Epithelial cell of esophagus (primary cell): Measurements from ENCODE around the gene ZNF157.
A peak's percentile ranks its signal among the peaks of the same experiment; 100 is the strongest.
"Not testable (repeated sequence)": the region's sequence is repeated elsewhere in the genome, so short reads cannot be mapped to it uniquely, and the experiment has no call there.

Experiments
- DNase-seq: peaks from one replicate; pipeline ENCODE4 v3.0.0; 2010; ENCODE audit warnings: low read depth
- H3K4me3 ChIP-seq: 2 replicates; pipeline ENCODE4 v1.5.1; 2011; ENCODE audit warnings: mild to moderate bottlenecking, low read length, control low read depth
- TF ChIP-seq, protein P1 (sequence below): IDR thresholded peaks from 2 replicates; pipeline ENCODE4 v1.5.1; 2011; ENCODE audit warnings: low read depth, mild to moderate bottlenecking, low read length, control low read depth, inconsistent platforms; ENCODE audit not compliant: insufficient read depth; ENCODE audit errors: missing control alignments

Gene ZNF157

DNA sequence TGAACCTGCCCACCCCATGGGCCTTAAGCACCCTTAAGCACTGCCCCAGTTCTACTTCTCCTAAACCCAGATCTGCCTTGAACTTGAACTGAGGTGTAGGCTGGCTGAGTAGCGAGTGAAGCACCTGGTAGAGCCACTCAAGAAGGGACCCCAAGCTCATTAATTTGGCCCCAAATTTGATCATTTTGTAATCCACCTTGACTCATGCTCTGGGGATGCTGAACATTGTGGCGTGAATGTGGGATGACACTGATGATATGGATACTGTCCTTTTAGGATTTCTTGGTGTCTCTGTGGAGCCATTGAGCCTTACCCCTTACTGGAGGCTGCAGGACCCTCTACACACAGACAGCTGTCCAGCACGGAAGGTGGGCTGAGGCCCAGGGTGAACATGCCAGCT lies at the start of gene ZNF157:
ZNF157 (plus strand) TSS at position 301 of the 400 bp plus-strand sequence; CDS start at position 392, 91 bp downstream.
- DNase-seq: no peak
- TF ChIP-seq, protein P1, sequence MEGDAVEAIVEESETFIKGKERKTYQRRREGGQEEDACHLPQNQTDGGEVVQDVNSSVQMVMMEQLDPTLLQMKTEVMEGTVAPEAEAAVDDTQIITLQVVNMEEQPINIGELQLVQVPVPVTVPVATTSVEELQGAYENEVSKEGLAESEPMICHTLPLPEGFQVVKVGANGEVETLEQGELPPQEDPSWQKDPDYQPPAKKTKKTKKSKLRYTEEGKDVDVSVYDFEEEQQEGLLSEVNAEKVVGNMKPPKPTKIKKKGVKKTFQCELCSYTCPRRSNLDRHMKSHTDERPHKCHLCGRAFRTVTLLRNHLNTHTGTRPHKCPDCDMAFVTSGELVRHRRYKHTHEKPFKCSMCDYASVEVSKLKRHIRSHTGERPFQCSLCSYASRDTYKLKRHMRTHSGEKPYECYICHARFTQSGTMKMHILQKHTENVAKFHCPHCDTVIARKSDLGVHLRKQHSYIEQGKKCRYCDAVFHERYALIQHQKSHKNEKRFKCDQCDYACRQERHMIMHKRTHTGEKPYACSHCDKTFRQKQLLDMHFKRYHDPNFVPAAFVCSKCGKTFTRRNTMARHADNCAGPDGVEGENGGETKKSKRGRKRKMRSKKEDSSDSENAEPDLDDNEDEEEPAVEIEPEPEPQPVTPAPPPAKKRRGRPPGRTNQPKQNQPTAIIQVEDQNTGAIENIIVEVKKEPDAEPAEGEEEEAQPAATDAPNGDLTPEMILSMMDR: no peak
- no peak within 1 kb of the TSS for H3K4me3 ChIP-seq

DNA sequence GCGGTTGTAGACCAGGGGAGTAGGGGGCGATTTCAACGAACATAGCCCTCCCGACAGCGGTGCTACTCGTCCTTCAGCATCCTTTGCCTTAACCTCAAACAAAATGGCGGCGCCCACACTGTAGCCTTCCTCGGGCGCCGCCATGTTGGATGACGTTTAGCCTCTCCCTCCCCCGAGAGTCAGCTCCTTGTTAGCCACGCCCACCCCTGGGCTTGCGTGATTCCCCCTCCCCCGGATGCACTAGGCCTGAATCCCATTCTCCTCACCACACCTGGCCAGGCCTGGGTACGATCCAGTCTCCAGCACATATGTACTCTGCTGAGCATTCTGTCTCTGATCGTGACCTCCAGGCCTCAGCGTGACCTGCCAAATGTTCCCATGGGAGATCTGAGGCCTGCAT lies 49.0 kb upstream of the ZNF157 start:
- no peak overlapping the region for H3K4me3 ChIP-seq
- TF ChIP-seq, protein P1: no peak
- peak; percentile 67 for DNase-seq

DNA sequence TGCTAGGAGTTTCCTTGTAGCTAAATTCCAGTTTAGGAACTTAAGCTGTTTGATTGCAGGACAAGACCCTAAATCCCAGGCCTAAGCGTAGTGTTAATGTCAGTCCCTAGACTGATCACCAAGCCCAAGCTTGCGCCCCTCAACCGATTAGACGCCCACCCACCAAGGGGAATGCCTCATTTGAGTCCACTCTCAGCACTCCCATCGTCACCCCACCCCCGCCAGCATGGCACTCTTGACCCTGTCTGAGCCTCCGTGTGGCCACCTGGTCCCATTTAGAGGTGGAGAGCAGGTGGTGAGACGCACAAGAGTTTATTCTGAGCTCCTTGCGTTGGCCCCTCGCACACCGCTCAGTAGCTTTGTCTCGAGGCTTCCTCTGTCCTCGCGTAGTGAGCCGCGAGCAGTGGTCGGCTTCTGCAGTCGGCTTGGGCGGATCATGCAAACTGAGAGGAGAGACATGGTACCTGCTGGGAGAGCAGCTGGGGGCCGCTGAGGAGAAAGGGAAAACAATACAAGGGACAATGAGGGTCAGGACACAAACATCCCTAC lies 48.5 kb upstream of the ZNF157 start:
- TF ChIP-seq, protein P1: no peak
- no peak overlapping the region for H3K4me3 ChIP-seq
- DNase-seq: no peak

DNA sequence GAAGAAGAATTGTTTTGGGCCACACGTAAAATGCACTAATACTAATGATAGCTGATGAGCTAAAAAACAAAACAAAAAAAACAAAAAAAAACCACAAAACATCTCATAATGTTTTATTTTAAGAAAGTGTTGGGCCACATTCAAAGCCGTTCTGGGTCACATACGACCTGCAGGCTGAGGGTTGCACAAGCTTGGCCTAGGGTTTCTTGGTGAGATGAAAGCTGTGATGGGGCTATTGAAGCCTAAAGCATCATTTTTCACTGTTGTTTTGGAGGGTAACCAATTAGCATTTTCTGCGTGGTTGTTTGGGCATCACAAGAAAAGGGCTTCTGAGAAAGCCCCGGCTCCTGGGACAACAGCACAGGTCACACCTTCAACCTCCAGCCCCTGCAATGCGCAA lies 42.5 kb upstream of the ZNF157 start:
- no peak overlapping the region for H3K4me3 ChIP-seq
- no peak for DNase-seq
- TF ChIP-seq, protein P1: no peak

DNA sequence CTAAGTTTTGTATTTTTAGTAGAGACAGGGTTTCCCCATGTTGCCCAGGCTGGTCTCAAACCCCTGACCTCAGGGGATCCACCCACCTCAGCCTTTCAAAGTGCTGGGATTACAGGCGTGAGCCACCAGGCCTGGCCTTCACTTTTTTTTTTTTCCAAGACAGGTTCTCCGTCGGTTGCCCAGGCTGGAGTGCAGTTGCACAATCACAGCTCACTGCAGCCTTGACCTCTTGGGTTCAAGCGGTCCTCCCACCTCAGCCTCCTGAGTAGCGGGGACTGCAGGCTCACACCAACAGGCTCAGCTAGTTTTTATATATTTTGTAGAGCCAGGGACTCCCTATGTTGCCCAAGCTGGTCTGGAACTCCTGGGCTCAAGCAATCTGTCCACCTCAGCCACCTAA lies 37.6 kb upstream of the ZNF157 start:
- H3K4me3 ChIP-seq, DNase-seq: not testable (repeated sequence)

DNA sequence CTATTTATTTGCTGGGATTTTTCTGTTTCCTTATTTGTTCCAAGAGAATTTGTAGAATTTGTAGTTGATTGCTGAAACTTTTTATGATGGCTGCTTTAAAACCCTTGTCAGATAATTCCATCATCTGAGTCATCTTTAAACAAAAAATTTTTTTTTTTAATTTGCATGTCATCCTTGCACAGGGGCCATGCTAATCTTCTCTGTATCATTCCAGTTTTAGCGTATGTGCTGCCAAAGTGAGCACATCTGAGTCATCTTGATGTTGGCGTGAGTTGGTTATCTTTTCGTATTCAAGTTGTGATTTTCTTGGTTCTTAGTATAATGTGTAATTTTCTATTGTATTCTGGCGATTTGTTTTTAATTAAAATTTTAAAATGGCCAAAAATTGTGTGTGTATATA lies 18.7 kb upstream of the ZNF157 start:
- TF ChIP-seq, protein P1: no peak
- H3K4me3 ChIP-seq: no peak overlapping the region
- DNase-seq: peak; percentile 4

DNA sequence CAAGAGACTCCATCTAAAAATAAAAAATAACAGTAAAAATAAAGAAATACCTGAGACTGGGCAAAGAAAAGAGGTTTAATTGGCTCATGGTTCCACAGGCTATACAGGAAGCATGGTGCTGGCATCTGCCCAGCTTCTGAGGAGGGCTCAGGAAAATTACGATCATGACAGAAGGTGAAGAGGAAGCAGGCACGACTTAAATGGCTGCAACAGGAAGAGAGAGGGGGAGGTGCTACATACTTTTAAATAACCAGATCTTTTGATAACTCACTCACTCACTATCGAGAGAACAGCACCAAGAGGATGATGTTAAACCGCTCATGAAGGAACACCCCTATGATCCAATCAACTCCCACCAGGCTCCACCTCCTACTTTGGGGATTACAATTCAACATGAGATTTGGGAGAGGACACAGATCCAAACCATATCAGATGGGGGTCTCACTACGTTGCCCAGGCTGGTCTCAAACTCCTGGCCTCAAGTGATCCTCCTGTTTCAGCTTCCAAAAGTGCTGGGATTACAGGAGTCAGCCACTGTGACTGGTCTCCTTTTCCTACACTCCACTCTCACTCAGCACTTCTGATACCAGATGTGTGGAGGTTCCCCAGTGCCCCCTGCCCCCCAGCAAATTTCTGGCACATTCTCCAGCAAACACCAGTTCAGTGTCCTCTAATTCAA lies 11.9 kb upstream of the ZNF157 start:
- no peak overlapping the region for H3K4me3 ChIP-seq
- TF ChIP-seq, protein P1: no peak
- DNase-seq: no peak
